Fibroblast of skin of right biceps (primary cell): Measurements from ENCODE around the gene PDE7B.
A peak's percentile ranks its signal among the peaks of the same experiment; 100 is the strongest.
"Not testable (repeated sequence)": the region's sequence is repeated elsewhere in the genome, so short reads cannot be mapped to it uniquely, and the experiment has no call there.

Experiments used
- DNase-seq: peaks from one replicate; pipeline ENCODE4 v3.0.0-alpha.2; 2013

Gene PDE7B

DNA sequence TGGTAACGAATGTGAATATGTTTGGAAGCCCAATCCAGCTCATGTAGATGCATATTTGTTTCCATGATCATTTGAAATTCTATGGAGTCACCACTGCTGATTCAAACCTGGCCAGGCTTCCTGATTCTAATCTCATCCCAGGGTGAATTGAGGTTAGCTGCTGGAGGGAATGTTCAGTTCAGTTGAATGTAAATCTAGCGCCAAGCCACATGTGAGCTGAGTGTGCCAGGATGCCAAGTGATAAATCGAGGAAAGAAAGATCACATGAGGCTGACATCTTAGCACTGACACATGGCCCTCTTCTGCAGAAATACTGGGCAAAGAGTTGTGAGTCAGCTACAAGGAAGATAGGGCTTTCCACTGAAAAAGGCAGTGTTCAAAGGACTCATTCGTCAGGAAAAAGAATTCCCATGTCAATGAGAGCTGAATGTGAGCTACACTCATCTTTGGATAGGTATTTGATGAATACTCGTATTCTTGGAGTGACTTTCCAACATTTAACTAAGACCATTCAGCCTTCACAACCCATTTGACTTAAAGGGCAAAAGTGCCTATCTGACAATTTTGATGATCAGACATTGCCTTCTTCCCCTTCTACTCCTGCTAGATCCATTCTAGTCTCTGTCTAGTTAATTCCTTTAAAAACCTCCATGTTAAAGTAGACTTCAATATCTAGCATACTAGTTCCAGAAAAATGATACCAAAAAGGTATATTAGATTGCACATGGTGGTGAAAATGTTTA, 226.5 kb downstream of the PDE7B start:
- DNase-seq = peak; percentile 98

DNA sequence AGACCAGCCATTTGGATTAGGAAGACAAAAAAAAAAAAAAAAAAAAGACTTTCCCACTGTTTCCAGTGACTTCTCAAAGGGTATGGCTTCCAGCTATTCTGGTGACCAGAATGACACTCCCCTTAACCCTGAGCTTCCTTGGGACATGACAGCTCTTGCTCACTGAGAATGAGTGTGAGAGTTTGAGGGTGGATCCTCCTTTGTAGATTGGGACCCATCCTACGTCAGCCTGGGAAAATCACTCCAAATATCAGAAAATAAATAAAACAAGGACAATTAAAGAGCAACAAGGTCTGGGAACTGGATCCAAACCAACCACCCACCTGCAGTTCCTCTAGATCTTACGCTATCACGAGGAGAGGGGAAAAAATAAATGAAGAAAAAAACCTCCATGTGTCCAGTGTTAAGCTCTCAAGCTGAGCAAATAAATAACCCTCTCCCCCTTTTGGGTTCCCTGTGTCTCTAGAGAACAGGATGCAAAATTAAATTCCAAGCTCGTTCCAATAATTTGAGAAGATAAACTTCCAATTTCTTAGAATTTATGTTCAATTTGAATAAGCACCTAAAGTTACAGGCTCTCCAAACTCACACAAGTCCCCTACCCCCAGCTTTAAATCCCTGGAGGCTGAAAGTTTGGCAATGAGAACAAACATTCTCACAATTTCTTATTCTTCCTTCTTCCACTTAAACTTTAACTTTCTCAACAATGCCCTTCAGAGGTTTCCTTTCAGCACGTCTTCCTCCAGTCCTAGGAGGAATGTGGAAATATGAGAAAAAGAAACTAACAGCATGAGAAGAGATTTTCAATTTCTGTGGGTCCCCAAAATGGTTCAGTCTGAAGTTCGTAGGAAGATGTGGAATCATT, 228.4 kb downstream of the PDE7B start:
- DNase-seq = no peak

DNA sequence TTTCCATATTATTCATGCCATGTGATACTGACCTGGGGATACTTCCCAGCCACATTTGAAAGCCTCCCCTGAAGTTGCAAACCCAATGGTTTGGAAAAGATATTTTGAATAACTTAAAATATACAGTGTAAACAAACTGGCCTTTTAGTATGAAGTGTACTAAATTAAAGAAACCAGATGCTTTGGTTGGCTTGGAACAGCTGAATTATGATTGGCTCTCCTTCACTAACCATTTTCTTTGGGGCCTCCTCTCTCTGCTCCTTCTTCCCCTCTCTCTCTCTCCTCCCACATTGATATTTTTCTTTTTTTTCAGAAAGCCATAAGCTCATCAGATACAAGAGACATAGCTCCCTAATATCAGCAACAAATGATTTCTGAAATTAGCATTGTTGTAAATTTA, 232.0 kb downstream of the PDE7B start:
- DNase-seq = no peak

DNA sequence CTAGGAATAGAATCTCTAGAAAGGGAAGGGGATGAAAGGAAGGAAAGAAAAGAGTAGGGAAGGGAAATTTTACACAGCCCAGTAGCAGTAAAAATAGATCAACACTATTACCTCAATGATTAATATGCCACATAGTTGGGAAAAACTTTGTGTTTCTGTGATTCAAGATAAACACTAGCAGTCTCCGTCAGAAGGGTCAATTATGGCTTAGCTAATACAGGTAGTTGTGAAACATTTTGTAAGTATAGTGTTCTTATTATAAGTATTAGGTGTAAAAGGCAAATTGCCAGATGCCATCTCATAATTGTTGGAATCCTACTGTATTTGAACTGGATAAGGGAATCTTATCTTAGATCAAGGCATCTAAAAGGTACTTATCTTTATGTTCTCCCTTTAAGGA, 232.9 kb downstream of the PDE7B start:
- DNase-seq = no peak

DNA sequence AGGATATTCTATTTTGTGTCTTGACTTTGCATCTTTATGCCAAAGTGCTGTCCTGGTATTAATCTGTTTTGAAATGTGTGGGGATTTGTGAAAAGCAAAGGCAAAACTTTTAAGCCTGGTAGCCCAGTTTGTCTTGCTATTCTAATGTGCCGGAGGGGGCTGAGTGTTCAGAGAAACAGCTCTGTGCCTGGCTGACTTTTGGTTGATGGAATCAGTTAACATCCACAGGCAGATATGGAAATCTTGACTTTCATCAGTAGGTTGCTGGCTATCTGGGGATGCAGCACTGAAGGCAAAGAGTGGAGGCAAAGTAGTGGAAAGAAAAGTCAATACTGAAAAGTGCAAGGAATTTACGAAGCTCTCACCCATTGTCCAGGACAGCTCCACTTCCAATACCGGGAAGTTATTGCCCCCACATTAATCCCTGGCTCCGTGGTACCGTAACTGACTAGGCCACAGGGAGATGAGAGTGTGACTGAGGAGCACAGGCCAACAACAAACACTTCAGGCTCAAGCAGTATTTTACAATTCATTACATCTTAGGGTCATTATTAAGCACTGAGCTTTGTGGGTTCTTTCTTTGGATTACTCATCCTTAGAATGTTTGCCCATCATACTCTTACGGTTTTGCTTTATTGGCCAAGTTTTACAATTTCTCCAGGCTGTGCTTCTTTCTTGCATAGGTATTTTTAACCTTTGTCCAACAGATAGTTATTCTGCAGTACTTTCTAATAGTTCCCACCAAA, 234.0 kb downstream of the PDE7B start:
- peak; percentile 63 for DNase-seq

DNA sequence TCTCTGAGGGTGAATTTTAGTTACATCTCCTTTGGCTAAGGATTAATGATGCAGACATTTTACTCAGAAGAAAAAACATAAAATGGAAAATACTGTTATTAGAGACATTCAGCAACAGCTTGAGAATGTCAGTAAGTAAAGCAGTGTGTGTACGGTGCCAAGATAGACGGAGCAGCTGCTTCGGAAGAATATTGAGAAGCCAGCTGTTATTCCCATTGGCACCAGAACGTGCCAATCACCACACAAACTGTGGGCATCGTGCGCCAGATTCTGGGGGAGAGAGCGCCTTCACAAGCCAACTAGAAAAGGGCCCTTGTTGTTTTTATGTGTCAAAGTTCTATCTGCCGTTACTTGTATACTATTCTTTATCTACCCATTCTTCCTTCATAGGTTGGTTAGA, 235.2 kb downstream of the PDE7B start:
- DNase-seq = no peak

- DNase-seq = peak; percentile 81
Measured at GRCh38 chr6:136087986-136088385, 236.5 kb downstream of the PDE7B start.

GRCh38 chr6:136088693-136089092, 237.2 kb downstream of the PDE7B start:
- DNase-seq = no peak

DNA sequence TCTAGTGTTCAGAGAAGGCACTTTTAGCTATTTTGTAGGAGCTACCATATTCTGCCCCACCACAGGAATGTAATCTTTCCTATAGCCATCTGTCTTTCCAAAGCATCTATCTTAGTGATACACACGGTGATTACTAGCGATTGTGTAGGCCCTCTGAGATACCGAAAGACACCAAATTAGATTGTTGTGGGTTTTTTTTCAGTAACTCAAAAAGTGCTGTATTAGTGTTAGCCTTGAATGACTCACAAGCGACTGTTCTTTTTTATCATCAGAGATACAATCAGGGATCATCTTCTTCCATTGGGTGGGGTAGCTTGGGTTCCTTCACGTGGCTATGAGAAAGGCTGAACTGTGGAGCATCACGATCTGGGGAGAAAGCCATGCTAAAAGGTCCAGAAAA, 238.4 kb downstream of the PDE7B start:
- DNase-seq = peak; percentile 72

GRCh38 chr6:136090929-136091328, 239.4 kb downstream of the PDE7B start:
- no peak for DNase-seq

DNA sequence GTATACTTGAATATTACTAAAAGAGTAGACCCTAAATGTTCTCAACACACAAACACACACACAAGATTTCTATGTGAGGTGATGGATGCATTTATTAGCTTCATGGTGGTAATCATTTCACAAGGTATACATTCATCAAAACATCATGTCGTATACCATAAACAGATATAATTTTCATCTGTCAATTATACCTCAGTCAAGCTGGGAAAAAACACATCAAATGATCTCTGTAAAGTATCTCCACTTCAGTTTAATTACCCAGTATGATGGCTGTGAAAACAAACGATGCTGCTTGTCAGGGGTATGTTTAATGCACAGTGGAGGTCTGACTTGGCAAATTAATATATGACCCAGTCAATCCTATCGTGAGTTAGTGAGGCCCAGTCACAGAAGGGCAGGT, 241.4 kb downstream of the PDE7B start:
- no peak for DNase-seq

DNA sequence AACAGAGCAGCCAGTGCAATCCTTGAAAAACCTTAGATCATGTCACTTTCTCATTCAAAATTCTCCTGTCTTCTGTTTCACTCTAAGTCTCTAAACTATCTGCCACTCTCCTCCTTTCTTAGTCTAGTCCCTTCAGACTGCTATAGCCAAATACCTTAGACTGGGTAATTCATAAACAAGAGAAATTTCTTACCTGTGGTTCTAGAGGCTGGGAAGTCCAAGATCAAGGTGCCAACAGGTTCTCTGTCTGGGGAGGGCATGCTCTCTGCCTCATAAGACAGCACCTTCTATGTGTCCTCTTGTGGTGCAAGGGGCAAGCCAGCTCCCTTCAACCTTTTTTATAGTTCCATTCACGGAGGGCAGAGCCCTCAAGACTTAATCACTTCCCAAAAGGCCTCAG, 242.3 kb downstream of the PDE7B start:
- no peak for DNase-seq

- DNase-seq = no peak
Measured at GRCh38 chr6:136094812-136095211, 243.3 kb downstream of the PDE7B start.

GRCh38 chr6:136095986-136096385, 244.5 kb downstream of the PDE7B start:
- DNase-seq = no peak

DNA sequence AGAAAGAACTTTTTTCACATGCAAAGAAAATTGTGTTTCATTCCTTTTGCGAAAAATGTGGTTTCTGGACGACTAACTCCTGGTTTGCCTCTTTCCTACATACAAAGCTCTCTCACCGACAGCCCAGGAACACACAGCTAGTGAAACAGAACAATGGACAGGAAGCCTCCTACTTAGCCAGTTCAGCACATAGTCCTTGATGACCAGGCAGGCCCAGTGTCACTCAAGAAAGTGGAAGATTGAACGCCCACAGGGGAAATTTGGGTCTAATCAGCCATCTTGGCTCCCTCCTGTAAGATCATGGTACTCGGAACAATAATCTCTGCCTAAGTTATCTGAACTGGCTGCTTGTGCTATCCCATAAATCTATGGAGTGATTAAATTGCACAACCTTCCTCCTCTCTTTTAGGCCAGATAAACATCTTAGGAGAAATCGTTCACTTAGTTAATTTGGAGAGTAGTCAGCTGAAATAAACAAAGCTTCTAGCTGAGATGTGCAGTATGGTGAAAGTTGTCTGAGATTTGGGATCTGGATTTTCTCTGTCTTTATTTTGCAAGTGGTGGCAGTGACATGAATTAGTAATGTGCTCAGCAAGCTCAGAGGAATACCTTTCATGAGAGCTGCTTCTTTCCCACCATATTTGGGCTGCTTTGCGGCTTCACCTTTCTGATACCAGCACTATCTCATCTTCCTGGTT, 251.6 kb downstream of the PDE7B start:
- no peak for DNase-seq

DNA sequence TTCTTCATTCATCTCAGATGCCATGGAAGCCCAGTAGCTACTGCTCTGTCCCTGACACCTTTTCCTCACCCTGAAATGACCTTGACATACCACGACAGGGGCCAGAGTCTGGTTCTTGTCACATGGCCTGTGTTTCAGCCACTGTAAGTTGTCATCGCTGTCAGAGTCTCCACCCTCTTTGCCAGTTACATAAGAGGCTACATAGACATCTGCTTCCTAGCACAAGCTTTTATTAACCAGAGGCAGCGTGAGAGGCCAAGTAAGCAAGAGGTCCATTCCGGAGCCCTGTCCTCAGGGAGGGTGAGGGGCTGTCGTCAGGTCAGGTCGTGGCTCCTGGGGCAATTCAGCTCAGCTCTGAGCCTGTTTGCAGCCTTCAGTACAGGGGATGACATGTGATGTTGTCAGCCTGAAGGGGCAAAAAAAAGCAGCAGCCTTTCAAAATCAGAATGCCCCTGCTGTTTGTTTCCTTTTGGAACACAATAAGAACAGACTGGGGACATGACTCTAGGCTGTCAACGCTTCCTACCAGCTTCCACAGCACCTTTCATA, 252.3 kb downstream of the PDE7B start:
- DNase-seq = no peak

DNA sequence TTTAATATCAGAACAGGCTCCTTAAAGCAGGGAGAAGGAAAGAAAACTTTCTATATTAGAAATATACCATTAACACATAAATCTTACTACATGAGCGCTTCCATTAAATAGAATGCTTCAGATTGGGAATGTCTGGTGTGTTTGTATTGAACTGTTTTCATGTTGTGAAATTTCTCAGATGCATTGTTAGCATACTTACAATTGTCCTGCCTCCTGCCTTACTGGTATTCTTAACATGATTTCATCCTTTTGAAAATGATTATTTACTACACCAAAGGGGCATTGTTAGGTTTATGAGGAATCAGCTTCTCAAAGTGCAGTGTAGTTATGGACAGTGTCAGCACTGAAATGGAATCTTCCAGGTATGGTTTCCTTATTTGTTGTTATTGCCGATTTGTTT, 253.1 kb downstream of the PDE7B start:
- DNase-seq = no peak

DNA sequence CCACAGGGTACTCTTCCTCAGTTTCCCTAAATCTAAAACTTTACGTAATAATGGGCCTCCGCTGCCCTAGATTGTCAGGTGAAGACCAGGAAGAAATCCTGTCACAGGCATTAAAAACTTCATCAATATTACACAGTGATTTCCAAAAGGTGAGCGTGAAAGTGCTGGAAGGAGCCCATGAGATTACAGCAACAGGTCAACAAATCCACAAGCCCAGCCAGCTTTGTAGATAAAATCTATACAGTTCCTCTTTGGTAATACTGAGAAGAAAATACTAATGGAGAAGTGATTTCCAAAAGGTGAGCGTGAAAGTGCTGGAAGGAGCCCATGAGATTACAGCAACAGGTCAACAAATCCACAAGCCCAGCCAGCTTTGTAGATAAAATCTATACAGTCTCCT, 254.3 kb downstream of the PDE7B start:
- not testable (repeated sequence) for DNase-seq

GRCh38 chr6:136108361-136108945, 257.0 kb downstream of the PDE7B start:
- no peak for DNase-seq

DNA sequence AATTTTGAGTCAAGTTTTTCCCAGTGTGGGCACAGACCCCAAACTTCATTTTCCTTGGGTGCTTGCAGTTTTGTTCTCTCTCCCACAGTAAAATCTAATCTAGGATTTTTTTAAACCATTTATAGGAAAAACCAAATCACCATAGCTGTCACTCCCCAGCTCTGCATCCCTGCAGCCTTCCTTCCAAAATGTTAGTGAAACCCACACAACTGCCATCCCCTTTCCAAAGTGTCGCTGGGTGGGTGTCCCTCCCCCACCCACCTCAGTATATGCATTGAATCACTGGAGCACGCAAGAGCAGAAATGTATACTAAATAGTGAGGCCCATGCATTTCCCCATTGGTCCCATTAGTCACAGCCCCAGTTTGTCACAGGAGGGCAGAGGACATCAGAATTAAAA, 260.3 kb downstream of the PDE7B start:
- DNase-seq = no peak

- DNase-seq = no peak
Measured at GRCh38 chr6:136112262-136112661, 260.8 kb downstream of the PDE7B start.

- DNase-seq = peak; percentile 86
Measured at GRCh38 chr6:136113736-136114173, 262.3 kb downstream of the PDE7B start.
